Lower leg skin (tissue), 4 donors: ENCODE results near the gene RHOG. TPM values are rescaled to one million over a fixed set of nuclear protein-coding genes. Genes with fewer than 3 reads are reported as not detected.

Source experiments
- DNase-seq, 2 donors: peaks; one replicate each; pipeline ENCODE4 v3.0.0-alpha.2; 2019; ENCODE audit warnings: low spot score in 2 of 2
- H3K4me3 ChIP-seq: fragments of 200-600 bp; sonication (generic); 2 replicates; pipeline ENCODE4 v1.5.1; 2017; ENCODE audit warnings: mild to moderate bottlenecking, low read depth; ENCODE audit not compliant: poor library complexity, severe bottlenecking
- POLR2A ChIP-seq, 2 donors: fragments of 450-650 bp; IDR thresholded peaks; one replicate each; pipeline ENCODE4 v1.6.1; 2016 to 2017; ENCODE audit warnings: antibody characterized with exemption in 2 of 2, mild to moderate bottlenecking in 1 of 2, moderate library complexity in 1 of 2
- WGBS, 2 donors: methylation state at CpG; one replicate each; pipeline ENCODE4 v1.1.5; 2018; 5-methylcytosine and 5-hydroxymethylcytosine counted together
- intact Hi-C: fragments of 100-400 bp; cut with DNase I; formaldehyde crosslinking; loops from one replicate; pipeline ENCODE4 v1.15.0; 2023; ENCODE audit warnings: low total_unique reads
- total RNA-seq, 4 donors: library from RNA; depleted of rRNA; stranded (reverse); fragments of >200 nt; gene quantifications; one replicate each; pipeline ENCODE4 v1.1.0, GENCODE V29; 2016
- TF ChIP-seq, protein P1 (sequence below), 3 donors: fragments of 450-650 bp; IDR thresholded peaks; one replicate each; pipeline ENCODE4 v1.5.1; 2016; ENCODE audit warnings: antibody characterized with exemption in 3 of 3, mild to moderate bottlenecking in 3 of 3, moderate library complexity in 2 of 3

Gene RHOG
- total RNA-seq, 4 donors from 2014 or later, result 57.0 to 75.9 (median 64.0) TPM

DNA sequence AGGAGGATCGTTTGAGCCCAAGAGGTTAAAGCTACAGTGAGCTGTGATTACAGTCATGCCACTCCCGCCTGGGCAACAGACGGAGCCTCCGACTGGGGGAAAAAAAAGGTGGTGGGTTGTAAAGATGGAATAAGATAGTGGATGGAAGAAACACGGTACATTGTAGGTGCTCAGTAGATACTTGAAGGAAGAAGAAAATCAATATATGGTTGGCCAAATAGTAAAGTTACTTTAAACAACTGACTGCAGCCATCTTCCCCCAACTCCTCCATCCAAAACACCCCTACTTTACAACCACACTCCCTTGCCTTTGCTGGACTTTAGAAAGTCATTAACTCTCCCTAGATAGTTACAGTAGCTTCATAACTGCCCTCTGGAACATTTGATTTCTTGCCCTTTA, 40.9 kb downstream of the RHOG start:
- DNase-seq, result peak in 1 of 2 donors; percentile 34
- intact Hi-C loops, result no loop called here
- no peak for TF ChIP-seq POLR2A (IDR thresholded peaks at IDR 0.05)
- TF ChIP-seq, protein P1, sequence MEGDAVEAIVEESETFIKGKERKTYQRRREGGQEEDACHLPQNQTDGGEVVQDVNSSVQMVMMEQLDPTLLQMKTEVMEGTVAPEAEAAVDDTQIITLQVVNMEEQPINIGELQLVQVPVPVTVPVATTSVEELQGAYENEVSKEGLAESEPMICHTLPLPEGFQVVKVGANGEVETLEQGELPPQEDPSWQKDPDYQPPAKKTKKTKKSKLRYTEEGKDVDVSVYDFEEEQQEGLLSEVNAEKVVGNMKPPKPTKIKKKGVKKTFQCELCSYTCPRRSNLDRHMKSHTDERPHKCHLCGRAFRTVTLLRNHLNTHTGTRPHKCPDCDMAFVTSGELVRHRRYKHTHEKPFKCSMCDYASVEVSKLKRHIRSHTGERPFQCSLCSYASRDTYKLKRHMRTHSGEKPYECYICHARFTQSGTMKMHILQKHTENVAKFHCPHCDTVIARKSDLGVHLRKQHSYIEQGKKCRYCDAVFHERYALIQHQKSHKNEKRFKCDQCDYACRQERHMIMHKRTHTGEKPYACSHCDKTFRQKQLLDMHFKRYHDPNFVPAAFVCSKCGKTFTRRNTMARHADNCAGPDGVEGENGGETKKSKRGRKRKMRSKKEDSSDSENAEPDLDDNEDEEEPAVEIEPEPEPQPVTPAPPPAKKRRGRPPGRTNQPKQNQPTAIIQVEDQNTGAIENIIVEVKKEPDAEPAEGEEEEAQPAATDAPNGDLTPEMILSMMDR (IDR thresholded peaks at IDR 0.05), result no peak
- WGBS, 2 donors, result 81 to 90% methylated on average over 4 to 5 of the region's 5 CpGs
- no peak overlapping the region for H3K4me3 ChIP-seq

DNA sequence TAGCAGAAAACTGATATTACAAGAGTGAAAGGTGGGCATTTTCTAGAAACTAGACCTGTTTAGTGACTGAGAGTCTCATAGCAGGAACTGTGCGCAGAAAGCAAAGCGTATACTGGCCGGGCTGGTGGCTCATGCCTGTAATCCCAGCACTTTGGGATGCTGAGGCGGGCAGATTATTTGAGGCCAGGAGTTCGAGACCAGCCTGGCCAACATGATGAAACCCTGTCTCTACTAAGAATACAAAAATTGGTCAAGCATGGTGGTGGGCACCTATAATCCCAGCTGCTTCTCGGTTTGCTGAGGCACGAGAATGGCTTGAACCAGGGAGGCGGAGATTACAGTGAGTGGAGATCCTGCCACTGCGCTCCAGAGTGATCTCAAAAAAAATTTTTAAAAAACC, 41.6 kb downstream of the RHOG start:
- DNase-seq, result peak in 1 of 2 donors; percentile 56
- no peak overlapping the region for H3K4me3 ChIP-seq
- intact Hi-C loops, result no loop called here
- TF ChIP-seq, protein P1 (IDR thresholded peaks at IDR 0.05), result no peak
- no peak for TF ChIP-seq POLR2A (IDR thresholded peaks at IDR 0.05)
- WGBS, 2 donors, result 94 to 97% methylated on average over 9 of the region's 9 CpGs

DNA sequence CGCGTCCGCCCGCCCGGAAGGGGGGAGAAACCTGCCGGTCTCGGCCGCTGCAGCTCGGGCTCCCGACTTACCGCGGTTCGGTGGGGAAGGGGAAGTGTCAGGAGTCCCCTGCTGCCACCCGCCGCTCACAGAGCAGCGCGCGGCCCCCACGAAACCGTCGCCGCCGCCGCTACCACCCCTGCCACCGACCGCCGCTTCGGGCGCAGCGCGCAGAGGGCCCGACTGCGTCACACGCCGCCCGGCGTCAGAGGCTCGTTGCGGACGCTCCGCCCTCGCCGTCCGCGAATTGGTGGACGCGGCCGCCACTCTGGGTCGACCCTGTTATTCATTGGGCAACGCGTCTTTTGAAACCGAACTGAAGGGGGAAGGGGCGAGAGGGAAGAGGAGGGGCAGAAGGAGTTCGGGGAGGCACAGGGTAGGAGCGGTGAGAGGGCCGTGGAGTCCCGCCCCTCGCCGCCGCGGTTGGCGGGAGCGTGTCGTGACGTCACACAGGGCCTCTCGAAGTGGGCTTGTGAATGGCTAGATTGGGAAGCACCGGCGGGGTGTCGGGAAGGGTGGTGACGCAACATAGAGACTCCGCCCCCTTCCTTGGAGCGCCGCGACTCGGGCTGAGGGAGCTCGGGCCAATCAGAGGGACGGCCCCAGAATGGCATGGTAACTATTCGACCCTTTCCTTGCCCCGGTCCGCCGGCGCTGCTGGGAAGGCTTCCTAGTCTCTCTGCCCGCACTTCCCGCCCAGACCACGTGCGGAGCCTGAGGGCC, 43.2 kb downstream of the RHOG start, which contains the start of gene NUP98:
Gene NUP98, minus strand, starts transcription at position 226 of the 762 bp plus-strand sequence. CDS start 15,437 bp downstream, outside the sequence.
- TF ChIP-seq, protein P1 (IDR thresholded peaks at IDR 0.05), result no peak
- peak in 1 of 2 donors; percentile 92 for TF ChIP-seq POLR2A (IDR thresholded peaks at IDR 0.05)
- intact Hi-C loops, result no loop called here
- 0 to 1% methylated on average over 41 to 46 of the region's 86 CpGs for WGBS, 2 donors
- peak within 1 kb of the TSS; percentile 93 for H3K4me3 ChIP-seq
- peak; percentile 100 for DNase-seq

DNA sequence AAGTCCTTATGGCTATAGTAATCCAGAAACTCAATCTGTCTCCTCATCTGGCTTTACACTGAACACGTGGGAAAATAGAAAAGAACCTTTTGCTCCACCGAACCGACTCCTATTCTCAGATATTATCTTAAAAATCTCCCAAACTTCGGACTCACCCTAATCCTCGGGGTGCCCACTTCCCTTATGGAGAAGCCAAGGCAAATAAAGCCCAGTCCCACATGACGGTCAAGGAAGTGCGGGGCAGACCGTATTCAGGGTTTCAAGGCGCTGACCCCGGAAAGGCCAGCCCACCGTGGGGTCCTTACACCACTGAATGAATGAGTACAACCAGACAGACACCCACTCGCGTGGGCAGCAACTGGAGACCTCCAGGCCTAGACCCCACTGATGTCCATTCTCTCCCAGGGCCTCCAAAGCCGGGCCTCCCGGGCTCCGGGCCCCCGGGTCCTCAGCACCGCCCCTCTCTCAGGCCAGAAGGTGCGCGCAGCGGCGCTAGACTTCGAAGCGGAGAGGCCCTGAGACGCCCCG, 43.9 kb downstream of the RHOG start:
- intact Hi-C loops, result no loop called here
- peak overlapping the region; percentile 93 for H3K4me3 ChIP-seq
- peak in 1 of 2 donors; percentile 40 for DNase-seq
- no peak for TF ChIP-seq POLR2A (IDR thresholded peaks at IDR 0.05)
- TF ChIP-seq, protein P1 (IDR thresholded peaks at IDR 0.05), result no peak
- WGBS, 2 donors, result 0 to 1% methylated on average over 19 to 21 of the region's 26 CpGs

DNA sequence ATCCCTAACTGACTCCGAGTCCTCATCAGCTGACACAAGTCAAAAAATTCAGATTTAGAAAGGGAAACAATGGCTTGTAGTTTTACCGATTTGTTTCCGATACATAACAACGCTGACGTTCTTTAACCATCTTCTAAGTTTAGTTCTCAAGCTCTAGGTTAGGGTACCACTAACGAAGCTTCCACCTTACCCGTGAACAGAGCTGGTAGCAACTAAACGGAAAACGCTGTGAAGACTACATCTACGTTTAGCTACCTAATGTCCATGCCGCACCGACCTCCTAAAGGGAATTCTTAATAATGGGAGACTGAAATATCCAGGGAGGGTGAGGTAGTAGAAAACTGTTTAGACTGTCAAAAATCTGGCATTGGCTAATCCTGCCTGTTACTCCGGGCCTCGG, 44.4 kb downstream of the RHOG start:
- 7% methylated on average over 14 of the region's 14 CpGs for WGBS, 2 donors
- peak in 1 of 2 donors; percentile 37 for DNase-seq
- peak overlapping the region; percentile 93 for H3K4me3 ChIP-seq
- intact Hi-C loops, result no loop called here
- TF ChIP-seq POLR2A (IDR thresholded peaks at IDR 0.05), result no peak
- TF ChIP-seq, protein P1 (IDR thresholded peaks at IDR 0.05), result no peak
